ENCODE data around the gene ACTL10.

ACTL10 gene

GRCh38 chr20:33653218-33653899, 13.4 kb upstream of the ACTL10 start:
- no peak overlapping the region for H3K4me3 ChIP-seq (ENCODE audit: low read depth, low read length)
- peaks cover 0 to 23% of the 10 kb centered on the region in 2 experiments; a peak in 1 of 3 replicates for H3K36me3 ChIP-seq (ENCODE audit: control insufficient read depth in 2 of 2, insufficient read depth in 1 of 2, low read length in 2 of 2)
- H3K27ac ChIP-seq (ENCODE audit: extremely low read depth, low read depth, low read length), result no peak overlapping the region
- no peaks in the 10 kb centered on the region for H3K4me1 ChIP-seq (ENCODE audit: control insufficient read depth, insufficient read depth, low read length)
- POLR2A ChIA-PET, result interaction anchor here (0.5 to 3.5 kb wide), 4 partner anchors 10 to 165 kb away, joined by 3 to 23 read pairs (median 5); partner anchors contain the start of gene ACTL10
- CTCF ChIA-PET, result interaction anchor here (0.5 to 2.7 kb wide), 27 partner anchors 10 to 313 kb away, joined by 3 to 16 read pairs (median 3); partner anchors contain the start of genes ACTL10, CDK5RAP1 and PXMP4
- no peaks in the 10 kb centered on the region for H3K9me3 ChIP-seq (ENCODE audit: control insufficient read depth, insufficient read depth, low read depth, low read length)
- TF ChIP-seq ZSCAN30 (tag by site-specific recombination; IDR thresholded peaks at IDR 0.05), result peak; percentile 52; the same call in 1 of the 2 replicates
- TF ChIP-seq ZNF169 (tag by site-specific recombination; IDR thresholded peaks at IDR 0.05), result no peak
- no peak for TF ChIP-seq ZNF223 (tag by site-specific recombination; IDR thresholded peaks at IDR 0.05)
- no peak for TF ChIP-seq ZNF596 (tag by site-specific recombination; IDR thresholded peaks at IDR 0.05)
- no peak for TF ChIP-seq SALL2 (tag by site-specific recombination; IDR thresholded peaks at IDR 0.05; ENCODE audit: borderline replicate concordance)
- TF ChIP-seq ZFP41 (tag by site-specific recombination; IDR thresholded peaks at IDR 0.05; ENCODE audit: borderline replicate concordance), result no peak
- no peak for TF ChIP-seq ZNF747 (tag by site-specific recombination; IDR thresholded peaks at IDR 0.05)
- no peak for TF ChIP-seq ZSCAN5A (tag by site-specific recombination; IDR thresholded peaks at IDR 0.05)
- TF ChIP-seq ZNF280D (tag by site-specific recombination; IDR thresholded peaks at IDR 0.05), result no peak
- TF ChIP-seq PRDM2 (tag by site-specific recombination; IDR thresholded peaks at IDR 0.05; ENCODE audit: borderline replicate concordance), result no peak
- no peak for TF ChIP-seq ZNF548 (tag by site-specific recombination; IDR thresholded peaks at IDR 0.05)
- TF ChIP-seq ZNF146 (tag by site-specific recombination; IDR thresholded peaks at IDR 0.05), result peak; percentile 12; the same call in 1 of the 2 replicates
- no peak for TF ChIP-seq ZNF624 (tag by site-specific recombination; IDR thresholded peaks at IDR 0.05)
- TF ChIP-seq ZNF513 (tag by site-specific recombination; IDR thresholded peaks at IDR 0.05), result no peak
- TF ChIP-seq ZNF423 (tag by site-specific recombination; IDR thresholded peaks at IDR 0.05), result no peak
- peak; percentile 99 for TF ChIP-seq ZNF561 (tag by site-specific recombination; IDR thresholded peaks at IDR 0.05; ENCODE audit: borderline replicate concordance)
- TF ChIP-seq ZNF155 (tag by site-specific recombination; IDR thresholded peaks at IDR 0.05), result no peak
- no peak for TF ChIP-seq SETDB1 (IDR thresholded peaks at IDR 0.05; ENCODE audit: insufficient read length, low read length)
- no peak for TF ChIP-seq ZNF76 (tag by site-specific recombination; IDR thresholded peaks at IDR 0.05; ENCODE audit: borderline replicate concordance, low read depth)
- no peak for TF ChIP-seq GLI4 (tag by site-specific recombination; IDR thresholded peaks at IDR 0.05)
- TF ChIP-seq ZNF571 (tag by site-specific recombination; IDR thresholded peaks at IDR 0.05), result no peak
- TF ChIP-seq ZNF626 (tag by site-specific recombination; IDR thresholded peaks at IDR 0.05), result no peak
- peak; percentile 90 for TF ChIP-seq ZNF654 (tag by site-specific recombination; IDR thresholded peaks at IDR 0.05; ENCODE audit: low read depth)
- no peak for TF ChIP-seq ZNF24 (tag by site-specific recombination; IDR thresholded peaks at IDR 0.05)
- no peak for TF ChIP-seq ZSCAN23 (tag by site-specific recombination; IDR thresholded peaks at IDR 0.05)
- no peak for TF ChIP-seq ZNF10 (tag by site-specific recombination; IDR thresholded peaks at IDR 0.05)
- 0 out of 2 replicates have a peak, but pooled peaks have one; percentile 33 for TF ChIP-seq YY1 (tag by site-specific recombination; IDR thresholded peaks at IDR 0.05)
